Astrocyte (in vitro differentiated cells and primary cell): ENCODE measurements around the gene CNPY4. TPM values are rescaled to one million over a fixed set of nuclear protein-coding genes. Genes with fewer than 3 reads are reported as not detected.

Experiments used
- DNase-seq: peaks from one replicate; pipeline ENCODE4 v3.0.0-alpha.2; 2010; ENCODE audit warnings: low read depth
- FAIRE-seq: peaks from 2 replicates; lab custom pipeline; 2011; peaks lifted over from hg19 to GRCh38; lab: Jason Lieb, UNC
- H2AFZ ChIP-seq: 2 replicates; pipeline ENCODE4 v1.6.0; 2012; ENCODE audit warnings: low read depth, low read length, inconsistent platforms
- H3K27ac ChIP-seq: 2 replicates; pipeline ENCODE4 v1.5.1; 2011; ENCODE audit warnings: low read depth, low read length, inconsistent platforms
- H3K27me3 ChIP-seq: 2 replicates; pipeline ENCODE4 v1.6.0; 2011; ENCODE audit warnings: low read length, inconsistent platforms; ENCODE audit not compliant: insufficient read depth
- H3K36me3 ChIP-seq: 2 replicates; pipeline ENCODE4 v1.5.1; 2011; ENCODE audit warnings: low read length, inconsistent platforms; ENCODE audit not compliant: insufficient read depth
- H3K4me1 ChIP-seq: 2 replicates; pipeline ENCODE4 v1.5.1; 2011; ENCODE audit warnings: low read length, inconsistent platforms; ENCODE audit not compliant: insufficient read depth
- H3K4me2 ChIP-seq: 2 replicates; pipeline ENCODE4 v1.6.0; 2012; ENCODE audit warnings: low read length, inconsistent platforms
- H3K4me3 ChIP-seq: 2 replicates; pipeline ENCODE4 v1.5.1; 2011; ENCODE audit warnings: low read depth, mild to moderate bottlenecking, low read length, inconsistent platforms; ENCODE audit not compliant: insufficient read depth
- H3K79me2 ChIP-seq: 2 replicates; pipeline ENCODE4 v1.6.0; 2012; ENCODE audit warnings: mild to moderate bottlenecking, low read length, inconsistent platforms; ENCODE audit not compliant: insufficient read depth
- H3K9ac ChIP-seq: 2 replicates; pipeline ENCODE4 v1.6.0; 2012; ENCODE audit warnings: mild to moderate bottlenecking, low read length, inconsistent platforms
- H3K9me3 ChIP-seq: 2 replicates; pipeline ENCODE4 v1.5.1; 2012; ENCODE audit warnings: low read depth, mild to moderate bottlenecking, low read length, inconsistent platforms; ENCODE audit not compliant: insufficient read depth
- H4K20me1 ChIP-seq: 2 replicates; pipeline ENCODE4 v1.6.0; 2012; ENCODE audit warnings: low read length, inconsistent platforms; ENCODE audit not compliant: insufficient read depth
- H3K27ac Mint-ChIP-seq: one replicate; pipeline ENCODE4 v1.8.0; 2021; ENCODE audit warnings: mild to moderate bottlenecking, mixed read lengths; ENCODE audit not compliant: unreplicated experiment
- H3K27me3 Mint-ChIP-seq: one replicate; pipeline ENCODE4 v1.8.0; 2021; ENCODE audit warnings: low read depth, mixed read lengths; ENCODE audit not compliant: unreplicated experiment
- H3K36me3 Mint-ChIP-seq: one replicate; pipeline ENCODE4 v1.8.0; 2021; ENCODE audit warnings: low read depth, mixed read lengths; ENCODE audit not compliant: unreplicated experiment
- H3K4me1 Mint-ChIP-seq: one replicate; pipeline ENCODE4 v1.8.0; 2021; ENCODE audit warnings: low read depth, mixed read lengths; ENCODE audit not compliant: unreplicated experiment
- H3K4me3 Mint-ChIP-seq: one replicate; pipeline ENCODE4 v1.8.0; 2021; ENCODE audit warnings: mild to moderate bottlenecking, moderate library complexity, mixed read lengths; ENCODE audit not compliant: unreplicated experiment
- H3K9me3 Mint-ChIP-seq: one replicate; pipeline ENCODE4 v1.8.0; 2021; ENCODE audit warnings: mild to moderate bottlenecking, mixed read lengths; ENCODE audit not compliant: unreplicated experiment
- CTCF ChIP-seq: IDR thresholded peaks from 2 replicates; pipeline ENCODE4 v1.5.1; 2011; ENCODE audit warnings: low read depth, mild to moderate bottlenecking, inconsistent platforms, low read length, moderate library complexity; ENCODE audit not compliant: insufficient read depth
- EZH2 ChIP-seq: IDR thresholded peaks from 2 replicates; pipeline ENCODE4 v1.6.1; 2012; ENCODE audit warnings: mild to moderate bottlenecking, low read length, inconsistent platforms; ENCODE audit not compliant: insufficient read depth
- total RNA-seq: library from RNA; stranded (reverse); gene quantifications from 2 replicates; pipeline ENCODE4 v1.2.1, GENCODE V29; 2021

The CNPY4 gene
- total RNA-seq, 1 donor from 2014 or later: 16.4 TPM

- no peaks in the 10 kb centered on the region for H3K36me3 ChIP-seq
- no peak overlapping the region for H3K4me3 Mint-ChIP-seq
- H3K4me2 ChIP-seq: no peak overlapping the region
- H2AFZ ChIP-seq: no peak overlapping the region
- TF ChIP-seq CTCF (no peak), EZH2 (no peak)
- peaks cover 12% of the 10 kb centered on the region for H3K27me3 ChIP-seq
- peaks cover 2% of the 10 kb centered on the region for H3K9me3 Mint-ChIP-seq
- H4K20me1 ChIP-seq: no peaks in the 10 kb centered on the region
- H3K9ac ChIP-seq: no peak overlapping the region
- no peak overlapping the region for H3K4me3 ChIP-seq
- no peak for FAIRE-seq
- H3K27ac Mint-ChIP-seq: no peak overlapping the region
- no peaks in the 10 kb centered on the region for H3K36me3 Mint-ChIP-seq
- no peak overlapping the region for H3K27ac ChIP-seq
- DNase-seq: no peak
- peaks cover 8% of the 10 kb centered on the region for H3K4me1 ChIP-seq
- H3K9me3 ChIP-seq: no peaks in the 10 kb centered on the region
- H3K4me1 Mint-ChIP-seq: peaks cover 11% of the 10 kb centered on the region
- peaks cover 25% of the 10 kb centered on the region for H3K27me3 Mint-ChIP-seq
- peaks cover 4% of the 10 kb centered on the region for H3K79me2 ChIP-seq
Observed at GRCh38 chr7:100163006-100163531, 43.6 kb downstream of the CNPY4 start.

GRCh38 chr7:100163871-100164270 is 44.4 kb downstream of the CNPY4 start:
- peaks cover 2% of the 10 kb centered on the region for H3K79me2 ChIP-seq
- DNase-seq: no peak
- H4K20me1 ChIP-seq: no peaks in the 10 kb centered on the region
- Mint-ChIP-seq H3K4me1 (peaks cover 17% of the 10 kb centered on the region), H3K9me3 (peaks cover 2% of the 10 kb centered on the region), H3K4me3 (no peak overlapping the region), H3K27me3 (peaks cover 32% of the 10 kb centered on the region), H3K27ac (no peak overlapping the region), H3K36me3 (peaks cover 4% of the 10 kb centered on the region)
- no peaks in the 10 kb centered on the region for H3K36me3 ChIP-seq
- peaks cover 12% of the 10 kb centered on the region for H3K27me3 ChIP-seq
- FAIRE-seq: no peak
- no peak overlapping the region for H2AFZ ChIP-seq
- H3K4me3 ChIP-seq: no peak overlapping the region
- H3K9me3 ChIP-seq: no peaks in the 10 kb centered on the region
- TF ChIP-seq CTCF: no peak
- TF ChIP-seq EZH2: no peak
- no peak overlapping the region for H3K4me2 ChIP-seq
- no peak overlapping the region for H3K27ac ChIP-seq
- H3K4me1 ChIP-seq: peaks cover 15% of the 10 kb centered on the region
- H3K9ac ChIP-seq: no peak overlapping the region

- Histone ChIP-seq H3K27ac (no peak overlapping the region), H3K9ac (no peak overlapping the region), H3K4me3 (no peak overlapping the region), H2AFZ (no peak overlapping the region), H3K27me3 (peaks cover 12% of the 10 kb centered on the region), H3K4me2 (no peak overlapping the region), H4K20me1 (no peaks in the 10 kb centered on the region), H3K79me2 (no peaks in the 10 kb centered on the region), H3K36me3 (no peaks in the 10 kb centered on the region), H3K9me3 (no peaks in the 10 kb centered on the region), H3K4me1 (peaks cover 15% of the 10 kb centered on the region)
- DNase-seq: no peak
- Mint-ChIP-seq H3K27me3 (peaks cover 45% of the 10 kb centered on the region), H3K9me3 (peaks cover 3% of the 10 kb centered on the region), H3K4me1 (peaks cover 18% of the 10 kb centered on the region), H3K36me3 (peaks cover 6% of the 10 kb centered on the region), H3K4me3 (no peak overlapping the region), H3K27ac (no peak overlapping the region)
- TF ChIP-seq CTCF: no peak
- no peak for TF ChIP-seq EZH2
- no peak for FAIRE-seq
Observed at GRCh38 chr7:100166317-100166940, 47.0 kb downstream of the CNPY4 start.
